HG03575 (cell line): ENCODE results near the gene TFAP2A.

Source experiments
- ATAC-seq: cut with Tn5 transposase; IDR thresholded peaks from one replicate; pipeline ENCODE4 v1.9.1; 2021; ENCODE audit not compliant: unreplicated experiment, insufficient number of reproducible peaks, low FRiP score; ENCODE audit errors: extremely low read depth

Gene TFAP2A

GRCh38 chr6:10429638-10430427 lies 15.0 kb upstream of the TFAP2A start:
- ATAC-seq = peak; percentile 59

GRCh38 chr6:10426781-10427279 lies 12.0 kb upstream of the TFAP2A start:
- ATAC-seq = no peak

GRCh38 chr6:10425975-10426780 lies 11.3 kb upstream of the TFAP2A start:
- peak; percentile 33 for ATAC-seq

- ATAC-seq = no peak
These were observed 10.5 kb upstream of the TFAP2A start for GRCh38 chr6:10425176-10425974.

GRCh38 chr6:10424040-10424439 lies 9.2 kb upstream of the TFAP2A start:
- no peak for ATAC-seq

- ATAC-seq = no peak
These were observed 7.8 kb upstream of the TFAP2A start for GRCh38 chr6:10422737-10423034.

GRCh38 chr6:10421921-10422736 lies 7.3 kb upstream of the TFAP2A start:
- ATAC-seq = no peak

- no peak for ATAC-seq
These were observed 6.5 kb upstream of the TFAP2A start for GRCh38 chr6:10421158-10421920.

GRCh38 chr6:10420546-10421157 lies 5.8 kb upstream of the TFAP2A start:
- no peak for ATAC-seq

GRCh38 chr6:10419749-10420545 lies 5.1 kb upstream of the TFAP2A start:
- no peak for ATAC-seq

GRCh38 chr6:10418862-10419748 lies 4.2 kb upstream of the TFAP2A start:
- no peak for ATAC-seq

- no peak for ATAC-seq
These were observed 3.5 kb upstream of the TFAP2A start for GRCh38 chr6:10418361-10418861.

- no peak for ATAC-seq
These were observed 2.8 kb upstream of the TFAP2A start for GRCh38 chr6:10417681-10418104.

GRCh38 chr6:10416863-10417641 lies 2.2 kb upstream of the TFAP2A start:
- no peak for ATAC-seq

- ATAC-seq = no peak
These were observed 1.6 kb upstream of the TFAP2A start for GRCh38 chr6:10416516-10416862.
